ENCODE results near the gene KYAT1. TPM values are rescaled to one million over a fixed set of nuclear protein-coding genes. Genes with fewer than 3 reads are reported as not detected.

Gene KYAT1
- total RNA-seq, 2 donors from 2014 or later = 10.1 to 15.1 TPM

DNA sequence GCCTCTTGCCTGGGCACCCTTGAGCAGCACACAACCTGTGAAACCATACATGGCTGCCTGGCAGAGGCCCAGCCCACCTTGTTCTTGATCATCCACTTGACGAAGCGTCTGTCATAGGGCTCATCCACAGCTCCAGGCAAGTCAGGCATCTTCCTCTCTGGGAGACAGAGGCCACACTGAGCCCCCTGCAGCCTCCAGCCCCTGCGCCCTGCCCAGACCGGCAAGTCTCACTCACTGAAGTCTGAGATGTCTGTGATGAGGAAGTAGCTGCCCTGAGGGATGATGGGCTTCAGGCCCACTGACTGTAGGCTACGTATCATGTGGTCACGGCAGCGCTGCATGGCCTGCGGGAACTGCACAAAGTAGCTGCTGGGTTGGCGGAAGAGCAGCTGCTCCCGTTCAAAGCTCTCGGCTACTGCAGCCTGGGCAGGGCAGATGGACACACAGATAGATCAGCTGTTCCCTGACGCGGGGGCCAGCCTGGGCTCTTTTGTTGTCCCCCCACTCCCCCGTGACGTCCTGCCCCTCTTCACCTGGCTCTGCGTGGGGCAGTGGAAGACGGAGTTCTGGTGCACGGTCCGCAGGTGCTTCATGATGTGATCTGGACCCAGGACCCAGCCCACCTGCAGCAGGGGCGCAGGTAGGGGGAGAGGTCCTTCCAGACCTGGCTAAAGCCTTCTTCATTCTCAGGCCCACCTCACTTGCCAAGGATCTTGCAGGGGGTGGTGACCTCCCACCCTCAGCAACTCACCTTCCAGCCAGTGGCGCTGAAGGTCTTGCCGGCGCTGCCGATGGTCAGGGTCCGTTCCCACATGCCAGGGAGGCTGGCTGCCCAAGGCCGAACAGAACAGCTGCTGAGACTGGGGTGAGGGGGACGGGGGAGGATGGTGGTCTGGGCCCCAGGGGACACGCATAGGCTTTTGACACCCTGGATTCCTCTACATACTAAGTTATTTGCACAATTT, 46.2 kb downstream of the KYAT1 start:
- Histone ChIP-seq H3K27ac (no peak overlapping the region), H3K4me3 (no peak overlapping the region), H3K36me3 (peaks cover 5% of the 10 kb centered on the region), H3K9me3 (no peaks in the 10 kb centered on the region), H3K4me1 (no peaks in the 10 kb centered on the region), H3K27me3 (no peaks in the 10 kb centered on the region)
- TF ChIP-seq CTCF (IDR thresholded peaks at IDR 0.05) = no peak
- no peak for DNase-seq (ENCODE audit: low spot score)

DNA sequence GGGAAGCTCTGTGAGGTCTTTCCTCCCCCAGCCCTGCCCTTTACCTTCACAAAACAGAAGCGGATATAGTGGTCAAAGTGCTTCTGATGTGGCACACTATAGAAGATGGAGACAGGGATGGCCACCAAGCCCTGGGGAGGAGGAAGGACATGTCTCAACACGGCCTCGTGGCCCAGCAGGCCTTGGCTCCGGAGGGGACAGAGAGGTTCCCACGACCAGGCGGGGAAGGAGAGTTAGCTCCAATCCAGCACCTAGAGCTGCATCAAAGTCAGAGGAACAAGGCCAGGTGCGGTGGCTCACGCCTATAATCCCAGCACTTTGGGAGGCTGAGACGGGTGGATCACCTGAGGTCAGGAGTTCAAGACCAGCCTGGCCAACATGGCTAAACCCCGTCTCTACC, 48.1 kb downstream of the KYAT1 start:
- DNase-seq (ENCODE audit: low spot score) = no peak
- Histone ChIP-seq H3K4me3 (no peak overlapping the region), H3K27me3 (no peaks in the 10 kb centered on the region), H3K36me3 (peaks cover 5% of the 10 kb centered on the region), H3K27ac (no peak overlapping the region), H3K4me1 (peaks cover 0 to 12% of the 10 kb centered on the region in 2 donors), H3K9me3 (no peaks in the 10 kb centered on the region)
- TF ChIP-seq CTCF (IDR thresholded peaks at IDR 0.05) = no peak

- Histone ChIP-seq H3K27ac (peak within 1 kb of the TSS; percentile 65 to 71), H3K36me3 (peaks cover 20% of the 10 kb centered on the region), H3K27me3 (no peaks in the 10 kb centered on the region), H3K9me3 (no peaks in the 10 kb centered on the region), H3K4me1 (peaks cover 0 to 16% of the 10 kb centered on the region in 2 donors), H3K4me3 (peak within 1 kb of the TSS; percentile 94 to 95)
- no peak for TF ChIP-seq CTCF (IDR thresholded peaks at IDR 0.05)
- DNase-seq (ENCODE audit: low spot score) = peak; percentile 95
These were observed 52.1 kb downstream of the KYAT1 start, which contains the start of gene SPOUT1 for GRCh38 chr9:128829477-128830251. Gene SPOUT1, minus strand, starts transcription at chr9:128829794. Its CDS starts 14 bp downstream, at chr9:128829780.

DNA sequence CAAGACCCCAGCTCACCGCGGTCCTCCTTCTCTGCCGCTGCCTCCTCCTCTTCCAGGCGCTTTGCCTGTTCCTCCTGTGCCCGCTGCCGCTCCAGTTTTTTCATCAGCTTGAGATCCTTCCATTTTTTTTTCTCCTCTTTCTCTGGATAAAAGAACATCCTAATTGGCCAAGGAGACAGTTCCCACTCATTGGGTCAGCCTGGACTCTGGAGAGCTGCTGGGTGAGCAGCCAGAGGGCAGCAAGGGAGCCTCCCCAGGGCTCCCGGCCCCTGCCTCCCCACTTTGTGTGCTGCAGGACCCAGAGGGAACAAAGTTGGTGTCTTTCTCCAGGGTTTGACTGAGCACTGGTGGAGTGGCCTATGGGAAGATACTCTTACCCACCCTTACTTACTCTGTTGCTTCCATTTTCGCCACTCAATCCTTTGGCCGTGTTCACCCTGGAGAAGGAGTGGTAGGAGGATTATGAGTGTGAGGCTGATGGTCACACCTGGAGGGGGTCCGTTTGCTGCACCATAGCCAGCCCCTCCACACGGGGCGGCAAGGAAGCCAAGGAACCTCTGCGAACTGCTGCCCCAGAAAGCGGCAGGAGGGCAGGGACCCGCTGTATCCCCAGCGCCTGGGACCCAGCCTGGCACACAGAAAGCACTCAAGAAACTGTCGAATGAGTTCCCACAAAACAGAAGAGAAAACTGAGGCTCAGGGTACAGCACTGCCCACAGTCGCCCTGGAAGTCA, 52.9 kb downstream of the KYAT1 start:
- Histone ChIP-seq H3K4me3 (peak overlapping the region; percentile 94 to 95), H3K27ac (peak overlapping the region; percentile 65 to 71), H3K9me3 (no peaks in the 10 kb centered on the region), H3K27me3 (no peaks in the 10 kb centered on the region), H3K4me1 (peaks cover 0 to 16% of the 10 kb centered on the region in 2 donors), H3K36me3 (peaks cover 24% of the 10 kb centered on the region)
- no peak for TF ChIP-seq CTCF (IDR thresholded peaks at IDR 0.05)
- no peak for DNase-seq (ENCODE audit: low spot score)

DNA sequence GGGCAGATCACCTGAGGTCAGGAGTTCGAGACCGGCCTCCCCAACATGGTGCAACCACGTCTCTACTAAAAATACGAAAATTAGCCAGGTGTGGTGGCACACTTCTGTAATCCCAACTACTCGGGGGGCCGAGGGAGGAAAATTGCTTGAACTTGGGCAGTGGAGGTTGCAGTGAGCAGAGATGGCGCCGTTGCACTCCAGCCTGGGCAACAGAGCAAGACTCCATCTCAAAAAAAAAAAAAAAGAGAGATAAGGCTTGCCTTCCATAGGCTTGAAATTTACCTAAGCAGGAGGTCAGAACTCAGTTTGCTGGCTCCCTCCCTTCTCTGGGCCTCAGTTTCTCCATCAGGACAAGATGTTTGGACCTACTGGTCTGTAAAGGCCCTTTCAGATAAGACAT, 53.5 kb downstream of the KYAT1 start:
- Histone ChIP-seq H3K36me3 (peaks cover 22% of the 10 kb centered on the region), H3K27me3 (no peaks in the 10 kb centered on the region), H3K4me1 (peaks cover 0 to 16% of the 10 kb centered on the region in 2 donors), H3K9me3 (no peaks in the 10 kb centered on the region), H3K27ac (no peak overlapping the region), H3K4me3 (no peak overlapping the region)
- DNase-seq (ENCODE audit: low spot score) = no peak
- no peak for TF ChIP-seq CTCF (IDR thresholded peaks at IDR 0.05)

All from right atrium auricular region (tissue), 2 donors.